Upper lobe of right lung (tissue), 1 donor: Measurements from ENCODE around the gene CERS2. TPM values are rescaled to one million over a fixed set of nuclear protein-coding genes. Genes with fewer than 3 reads are reported as not detected.

Experiments
- ATAC-seq: fragments of 200-7000 bp; cut with Tn5 transposase; one replicate; pipeline ENCODE4 v1.9.1; 2020; ENCODE audit warnings: mild to moderate bottlenecking, moderate library complexity
- DNase-seq: peaks from one replicate; pipeline ENCODE4 v3.0.0-alpha.2; 2020
- H3K27ac ChIP-seq: fragments of 200-600 bp; one replicate; pipeline ENCODE4 v1.8.0; 2022
- H3K27me3 ChIP-seq: fragments of 200-600 bp; one replicate; pipeline ENCODE4 v1.8.0; 2022; ENCODE audit warnings: mild to moderate bottlenecking
- H3K36me3 ChIP-seq: fragments of 200-600 bp; one replicate; pipeline ENCODE4 v1.8.0; 2022
- H3K4me1 ChIP-seq: fragments of 200-600 bp; one replicate; pipeline ENCODE4 v1.8.0; 2022
- H3K4me3 ChIP-seq: fragments of 200-600 bp; one replicate; pipeline ENCODE4 v1.8.0; 2022; ENCODE audit warnings: mild to moderate bottlenecking
- H3K9me3 ChIP-seq: fragments of 200-600 bp; one replicate; pipeline ENCODE4 v1.8.0; 2022
- CTCF ChIP-seq: fragments of 200-600 bp; IDR thresholded peaks from one replicate; pipeline ENCODE4 v1.8.0; 2022; ENCODE audit warnings: antibody characterized with exemption
- intact Hi-C: fragments of 100-400 bp; cut with DNase I; formaldehyde crosslinking; loops from one replicate; pipeline ENCODE4 v1.11.0; 2022
- long read RNA-seq: library from polyadenylated mRNA; unstranded; transcript quantifications from one replicate; pipeline ENCODE4 v2.0.0, GENCODE V29; 2021
- total RNA-seq: library from RNA; stranded (reverse); fragmentation: NEBNext Ultra II Directional; extraction: Animal tissue kit (Norgen Biotek cat#: 25700); gene quantifications from one replicate; pipeline ENCODE4 v1.2.1, GENCODE V29; 2021
- donor health status: DM: no; HTN: yes; CAD: no; lungs with severe emphysema.

Gene CERS2
- total RNA-seq = 354 TPM
- long read RNA-seq, transcript CERS2-201 (11 exons, 2,544 nt) = minor isoform, 41 of 623 reads
- long read RNA-seq, transcript CERS2-205 (11 exons, 2,505 nt) = major isoform, 502 of 623 reads
- long read RNA-seq, partial matches to known transcripts = 25 of 623 reads
- long read RNA-seq, other reads (novel, unspliced or antisense) = 54 of 623 reads

- peak within 1 kb of the TSS; percentile 92 for H3K27ac ChIP-seq
- peaks cover 73% of the 10 kb centered on the region for H3K4me1 ChIP-seq
- TF ChIP-seq CTCF = no peak
- H3K9me3 ChIP-seq = no peaks in the 10 kb centered on the region
- no peaks in the 10 kb centered on the region for H3K36me3 ChIP-seq
- peak; percentile 71 for ATAC-seq
- peak; percentile 94 for DNase-seq
- no peaks in the 10 kb centered on the region for H3K27me3 ChIP-seq
- intact Hi-C loops = no loop called here
- H3K4me3 ChIP-seq = peak within 1 kb of the TSS; percentile 68
Observed at GRCh38 chr1:150974580-150975478, at the start of gene CERS2. CERS2 (minus strand) TSS chr1:150974835; CDS start chr1:150969090, 5,745 bp downstream.

- Histone ChIP-seq H3K27ac (peak overlapping the region; percentile 37), H3K36me3 (peaks cover 11% of the 10 kb centered on the region), H3K27me3 (no peaks in the 10 kb centered on the region), H3K4me3 (no peak overlapping the region), H3K4me1 (peaks cover 41% of the 10 kb centered on the region), H3K9me3 (no peaks in the 10 kb centered on the region)
- TF ChIP-seq CTCF = peak; percentile 13
- DNase-seq (no peak), ATAC-seq (peak; percentile 87)
- intact Hi-C loops = loop anchor here (10.0 kb wide), 1 partner anchor 51 kb away; the partner anchor contains the start of gene MLLT11
Observed at GRCh38 chr1:151013518-151013917, 38.9 kb upstream of the CERS2 start.

GRCh38 chr1:151012684-151013471 is 38.2 kb upstream of the CERS2 start:
- intact Hi-C loops = loop anchor here (10.0 kb wide), 1 partner anchor 52 kb away; the partner anchor contains the start of gene MLLT11
- peaks cover 43% of the 10 kb centered on the region for H3K4me1 ChIP-seq
- ATAC-seq (no peak), DNase-seq (no peak)
- peak overlapping the region; percentile 37 for H3K27ac ChIP-seq
- no peak for TF ChIP-seq CTCF
- no peak overlapping the region for H3K4me3 ChIP-seq
- H3K27me3 ChIP-seq = no peaks in the 10 kb centered on the region
- H3K9me3 ChIP-seq = no peaks in the 10 kb centered on the region
- H3K36me3 ChIP-seq = peaks cover 5% of the 10 kb centered on the region

GRCh38 chr1:151011154-151011850 is 36.7 kb upstream of the CERS2 start:
- peak overlapping the region; percentile 14 for H3K27ac ChIP-seq

More at GRCh38 chr1:151011154-151011850, 36.7 kb upstream of the CERS2 start:
- H3K4me1 ChIP-seq = peaks cover 56% of the 10 kb centered on the region
- ATAC-seq (no peak), DNase-seq (no peak)
- no peak overlapping the region for H3K4me3 ChIP-seq
- TF ChIP-seq CTCF = no peak
- H3K27me3 ChIP-seq = no peaks in the 10 kb centered on the region
- H3K36me3 ChIP-seq = no peaks in the 10 kb centered on the region
- intact Hi-C loops = loop anchor here (10.0 kb wide), 1 partner anchor 53 kb away; the partner anchor contains the start of gene MLLT11
- H3K9me3 ChIP-seq = no peaks in the 10 kb centered on the region
